ENCODE results near the gene NRF1. TPM values are rescaled to one million over a fixed set of nuclear protein-coding genes. Genes with fewer than 3 reads are reported as not detected.

NRF1 gene
- polyA plus RNA-seq, 4 donors = 7.6 to 15.6 (median 9.3) TPM

DNA sequence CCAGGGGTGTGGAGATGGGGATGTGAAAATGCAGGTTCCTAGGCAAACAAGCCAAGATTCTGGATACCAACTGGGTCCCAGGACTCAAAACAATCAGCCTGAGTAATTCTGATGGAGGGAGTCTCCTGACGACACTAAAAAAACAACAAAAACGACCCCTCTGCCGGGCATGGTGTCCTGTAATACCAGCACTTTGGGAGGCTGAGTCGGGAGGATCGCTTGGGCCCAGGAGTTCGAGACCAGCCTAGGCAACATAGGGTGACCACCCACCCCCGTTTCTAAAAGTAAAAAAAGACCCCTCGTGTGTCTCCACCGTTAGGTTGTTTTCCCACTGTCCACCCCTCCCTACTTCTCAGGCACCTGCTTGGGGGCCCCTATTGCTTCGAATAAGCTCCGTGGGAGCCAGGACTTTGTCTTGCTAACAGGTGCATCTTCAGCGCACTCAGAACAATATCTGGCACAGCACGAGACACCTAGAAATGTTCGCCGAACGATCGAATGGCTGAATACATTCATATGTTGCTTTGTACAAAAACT lies 743 bp upstream of the NRF1 start:
- Histone ChIP-seq H3K36me3 (ENCODE audit: control insufficient read depth in 3 of 3, insufficient read depth in 2 of 3, low read depth in 1 of 3, low read length in 3 of 3) (peaks cover 0 to 15% (median 0%) of the 10 kb centered on the region in 3 donors), H3K27ac (ENCODE audit: low read depth in 1 of 3, low read length in 2 of 3) (peak overlapping the region; percentile 93 to 99 (median 94)), H3K4me1 (ENCODE audit: control insufficient read depth in 3 of 3, insufficient read depth in 2 of 3, low read depth in 1 of 3, low read length in 2 of 3) (peaks cover 2 to 9% (median 2%) of the 10 kb centered on the region in 3 donors), H3K27me3 (ENCODE audit: control insufficient read depth in 3 of 3, insufficient read depth in 3 of 3, low read length in 3 of 3) (no peaks in the 10 kb centered on the region), H3K9me3 (ENCODE audit: control insufficient read depth in 2 of 2, insufficient read depth in 1 of 2, low read depth in 1 of 2, low read length in 1 of 2) (no peaks in the 10 kb centered on the region), H3K4me3 (ENCODE audit: low read depth in 1 of 3, low read length in 3 of 3) (peak overlapping the region; percentile 88 to 94 (median 93))
- FAIRE-seq (no peak), DNase-seq (no peak)
- WGBS, 3 donors = 5 to 8% (median 6%) methylated on average over 17 of the region's 17 CpGs

DNA sequence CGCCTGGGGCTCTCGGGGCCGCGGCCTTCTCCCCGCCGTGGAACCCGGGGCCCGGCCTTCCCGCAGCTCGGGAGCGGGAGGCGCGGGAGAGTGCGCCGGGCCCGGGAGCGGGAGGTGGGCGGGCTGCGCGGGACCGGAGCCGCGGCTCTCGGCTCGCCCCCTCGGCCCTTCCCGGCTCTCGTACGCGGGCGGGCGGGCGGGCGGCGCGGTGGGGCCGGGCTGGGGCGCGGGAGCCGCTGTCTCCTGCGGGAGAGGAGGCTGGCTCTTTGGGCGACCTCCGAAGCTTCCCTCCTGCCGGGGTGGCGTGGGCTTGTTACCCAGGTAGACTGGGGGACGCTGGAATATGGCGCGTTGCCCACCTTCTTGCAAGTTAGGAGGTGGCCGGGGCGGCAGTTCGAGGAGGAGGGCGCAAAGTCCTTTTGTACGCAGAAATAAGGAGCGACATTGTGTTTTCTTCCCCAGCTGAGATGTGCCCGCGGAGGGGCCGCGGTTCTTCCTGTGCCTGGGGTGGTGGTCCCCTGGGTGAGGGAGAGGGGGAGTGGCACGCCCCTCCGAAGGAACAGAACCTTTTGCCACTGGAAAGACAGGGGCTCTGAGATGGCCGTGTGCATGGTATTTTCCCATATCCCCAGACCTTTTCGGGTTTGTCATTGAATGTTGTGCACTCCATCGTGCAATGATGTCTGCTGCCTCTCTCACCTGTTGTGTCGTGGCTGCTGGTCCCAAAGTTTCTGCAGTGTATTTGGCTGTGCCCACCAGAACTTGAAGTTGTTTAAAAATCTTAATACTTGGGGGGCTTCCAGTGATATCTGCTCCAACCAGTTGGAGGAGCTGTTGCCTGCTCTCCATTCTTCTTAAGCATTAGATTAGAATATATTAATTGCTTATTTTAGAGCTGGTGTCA lies 844 bp downstream of the NRF1 start:
- peaks cover 0 to 15% (median 0%) of the 10 kb centered on the region in 3 donors for H3K36me3 ChIP-seq (ENCODE audit: control insufficient read depth in 3 of 3, insufficient read depth in 2 of 3, low read depth in 1 of 3, low read length in 3 of 3)
- WGBS, 3 donors = 0 to 1% (median 0%) methylated on average over 38 to 64 of the region's 64 CpGs
- H3K27me3 ChIP-seq (ENCODE audit: control insufficient read depth in 3 of 3, insufficient read depth in 3 of 3, low read length in 3 of 3) = no peaks in the 10 kb centered on the region
- no peaks in the 10 kb centered on the region for H3K9me3 ChIP-seq (ENCODE audit: control insufficient read depth in 2 of 2, insufficient read depth in 1 of 2, low read depth in 1 of 2, low read length in 1 of 2)
- no peak for FAIRE-seq
- DNase-seq = peak; percentile 36 to 75
- peak overlapping the region; percentile 93 to 99 (median 94) for H3K27ac ChIP-seq (ENCODE audit: low read depth in 1 of 3, low read length in 2 of 3)
- peaks cover 2 to 9% (median 2%) of the 10 kb centered on the region in 3 donors for H3K4me1 ChIP-seq (ENCODE audit: control insufficient read depth in 3 of 3, insufficient read depth in 2 of 3, low read depth in 1 of 3, low read length in 2 of 3)
- peak overlapping the region; percentile 88 to 97 (median 94) for H3K4me3 ChIP-seq (ENCODE audit: low read depth in 1 of 3, low read length in 3 of 3)

DNA sequence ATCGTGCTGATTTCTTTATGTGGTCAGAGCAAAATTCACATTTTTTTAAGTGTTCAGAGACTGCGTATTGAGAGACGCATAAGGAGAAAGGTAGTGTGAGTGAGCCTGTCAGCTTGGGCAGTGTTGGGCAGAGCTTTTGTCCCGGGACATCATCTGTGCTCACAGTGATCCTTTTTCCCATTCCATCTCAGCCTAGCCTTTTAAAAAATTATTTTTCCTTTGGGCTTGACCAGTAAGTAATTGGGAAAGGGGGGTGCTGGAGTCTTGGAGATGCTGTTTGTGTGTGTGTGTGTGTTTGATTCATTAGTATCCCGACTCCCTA lies 1.5 kb downstream of the NRF1 start:
- DNase-seq = no peak
- 6 to 17% (median 11%) methylated on average over 5 of the region's 5 CpGs for WGBS, 3 donors
- peak overlapping the region in 2 of 3 donors; percentile 94 to 97 for H3K4me3 ChIP-seq (ENCODE audit: low read depth in 1 of 3, low read length in 3 of 3)
- H3K27ac ChIP-seq (ENCODE audit: low read depth in 1 of 3, low read length in 2 of 3) = peak overlapping the region in 1 of 3 donors; percentile 92
- no peaks in the 10 kb centered on the region for H3K9me3 ChIP-seq (ENCODE audit: control insufficient read depth in 2 of 2, insufficient read depth in 1 of 2, low read depth in 1 of 2, low read length in 1 of 2)
- H3K27me3 ChIP-seq (ENCODE audit: control insufficient read depth in 3 of 3, insufficient read depth in 3 of 3, low read length in 3 of 3) = no peaks in the 10 kb centered on the region
- peaks cover 2 to 9% (median 4%) of the 10 kb centered on the region in 3 donors for H3K4me1 ChIP-seq (ENCODE audit: control insufficient read depth in 3 of 3, insufficient read depth in 2 of 3, low read depth in 1 of 3, low read length in 2 of 3)
- peaks cover 0 to 10% (median 0%) of the 10 kb centered on the region in 3 donors for H3K36me3 ChIP-seq (ENCODE audit: control insufficient read depth in 3 of 3, insufficient read depth in 2 of 3, low read depth in 1 of 3, low read length in 3 of 3)
- no peak for FAIRE-seq

DNA sequence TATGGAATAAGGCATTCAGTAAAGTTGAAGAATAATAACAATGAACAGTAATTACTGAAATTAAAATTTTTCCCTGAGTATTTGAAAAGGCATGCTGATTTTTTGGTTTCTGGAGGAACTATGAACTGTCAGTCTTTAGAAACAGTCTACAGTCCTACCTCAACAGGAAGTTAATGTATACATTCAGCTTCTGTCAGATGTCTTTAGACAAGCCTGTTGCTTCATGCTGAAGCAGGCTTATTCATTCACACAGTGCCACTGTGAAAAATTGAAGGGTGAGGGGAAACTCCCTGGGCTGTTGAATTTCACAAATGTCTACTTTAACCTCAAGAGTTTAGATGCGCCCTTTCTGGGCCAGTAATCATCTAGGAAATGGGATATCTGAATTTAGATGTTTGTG lies 3.5 kb downstream of the NRF1 start:
- peaks cover 2 to 12% (median 4%) of the 10 kb centered on the region in 3 donors for H3K4me1 ChIP-seq (ENCODE audit: control insufficient read depth in 3 of 3, insufficient read depth in 2 of 3, low read depth in 1 of 3, low read length in 2 of 3)
- no peak for DNase-seq
- WGBS, 3 donors = 78 to 93% (median 79%) methylated on average over 1 of the region's 1 CpG
- H3K4me3 ChIP-seq (ENCODE audit: low read depth in 1 of 3, low read length in 3 of 3) = no peak overlapping the region
- no peak for FAIRE-seq
- H3K27ac ChIP-seq (ENCODE audit: low read depth in 1 of 3, low read length in 2 of 3) = no peak overlapping the region
- H3K27me3 ChIP-seq (ENCODE audit: control insufficient read depth in 3 of 3, insufficient read depth in 3 of 3, low read length in 3 of 3) = no peaks in the 10 kb centered on the region
- H3K9me3 ChIP-seq (ENCODE audit: control insufficient read depth in 2 of 2, insufficient read depth in 1 of 2, low read depth in 1 of 2, low read length in 1 of 2) = no peaks in the 10 kb centered on the region
- H3K36me3 ChIP-seq (ENCODE audit: control insufficient read depth in 3 of 3, insufficient read depth in 2 of 3, low read depth in 1 of 3, low read length in 3 of 3) = peaks cover 0 to 2% (median 0%) of the 10 kb centered on the region in 3 donors

DNA sequence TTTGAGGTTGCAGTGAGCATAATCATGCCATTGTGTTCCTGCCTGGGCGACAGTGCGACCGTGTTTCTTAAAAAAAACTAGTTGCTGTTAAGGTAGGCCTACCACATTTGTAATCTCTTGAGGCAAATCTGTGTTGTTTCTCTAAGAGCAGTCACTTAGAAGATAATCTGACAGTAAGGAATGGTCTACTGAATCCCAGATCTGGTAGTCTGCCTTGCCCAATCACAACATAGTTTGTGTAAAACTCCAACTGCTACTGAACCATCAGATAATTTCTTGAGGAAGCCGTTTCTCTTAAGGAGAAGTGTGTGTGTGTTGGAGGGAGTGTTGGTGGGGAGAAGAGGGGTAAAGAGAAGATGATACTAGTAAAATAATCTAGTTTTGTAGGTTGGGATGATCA lies 5.0 kb downstream of the NRF1 start:
- H3K36me3 ChIP-seq (ENCODE audit: control insufficient read depth in 3 of 3, insufficient read depth in 2 of 3, low read depth in 1 of 3, low read length in 3 of 3) = no peaks in the 10 kb centered on the region
- DNase-seq (no peak), FAIRE-seq (no peak)
- no peak overlapping the region for H3K4me3 ChIP-seq (ENCODE audit: low read depth in 1 of 3, low read length in 3 of 3)
- H3K27ac ChIP-seq (ENCODE audit: low read depth in 1 of 3, low read length in 2 of 3) = no peak overlapping the region
- no peaks in the 10 kb centered on the region for H3K9me3 ChIP-seq (ENCODE audit: control insufficient read depth in 2 of 2, insufficient read depth in 1 of 2, low read depth in 1 of 2, low read length in 1 of 2)
- no peaks in the 10 kb centered on the region for H3K27me3 ChIP-seq (ENCODE audit: control insufficient read depth in 3 of 3, insufficient read depth in 3 of 3, low read length in 3 of 3)
- peaks cover 0 to 13% (median 4%) of the 10 kb centered on the region in 3 donors for H3K4me1 ChIP-seq (ENCODE audit: control insufficient read depth in 3 of 3, insufficient read depth in 2 of 3, low read depth in 1 of 3, low read length in 2 of 3)
- WGBS, 3 donors = 74 to 78% (median 76%) methylated on average over 4 of the region's 4 CpGs

DNA sequence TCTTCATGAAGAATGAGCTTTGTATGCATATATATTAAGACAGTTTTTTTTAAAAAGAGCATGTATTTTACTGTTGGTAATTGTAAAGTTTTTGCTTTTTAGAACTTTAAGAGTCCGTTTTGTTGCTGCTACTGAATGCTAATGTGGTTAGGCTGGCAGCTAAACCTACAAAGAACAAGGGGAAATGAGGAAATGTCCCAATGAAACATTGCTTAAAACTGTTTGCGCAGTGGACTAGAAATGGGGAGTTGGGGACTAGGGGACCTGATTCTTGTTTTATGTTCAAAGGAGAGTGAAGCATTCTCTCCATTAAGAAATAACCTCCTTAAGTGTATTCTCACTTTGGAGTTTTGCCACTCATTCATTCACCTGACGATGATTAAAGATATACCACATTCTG lies 5.7 kb downstream of the NRF1 start:
- H3K27ac ChIP-seq (ENCODE audit: low read depth in 1 of 3, low read length in 2 of 3) = no peak overlapping the region
- no peaks in the 10 kb centered on the region for H3K27me3 ChIP-seq (ENCODE audit: control insufficient read depth in 3 of 3, insufficient read depth in 3 of 3, low read length in 3 of 3)
- 83 to 91% (median 88%) methylated on average over 3 of the region's 3 CpGs for WGBS, 3 donors
- H3K4me1 ChIP-seq (ENCODE audit: control insufficient read depth in 3 of 3, insufficient read depth in 2 of 3, low read depth in 1 of 3, low read length in 2 of 3) = peaks cover 0 to 13% (median 4%) of the 10 kb centered on the region in 3 donors
- FAIRE-seq (no peak), DNase-seq (no peak)
- H3K4me3 ChIP-seq (ENCODE audit: low read depth in 1 of 3, low read length in 3 of 3) = no peak overlapping the region
- H3K36me3 ChIP-seq (ENCODE audit: control insufficient read depth in 3 of 3, insufficient read depth in 2 of 3, low read depth in 1 of 3, low read length in 3 of 3) = no peaks in the 10 kb centered on the region
- no peaks in the 10 kb centered on the region for H3K9me3 ChIP-seq (ENCODE audit: control insufficient read depth in 2 of 2, insufficient read depth in 1 of 2, low read depth in 1 of 2, low read length in 1 of 2)

DNA sequence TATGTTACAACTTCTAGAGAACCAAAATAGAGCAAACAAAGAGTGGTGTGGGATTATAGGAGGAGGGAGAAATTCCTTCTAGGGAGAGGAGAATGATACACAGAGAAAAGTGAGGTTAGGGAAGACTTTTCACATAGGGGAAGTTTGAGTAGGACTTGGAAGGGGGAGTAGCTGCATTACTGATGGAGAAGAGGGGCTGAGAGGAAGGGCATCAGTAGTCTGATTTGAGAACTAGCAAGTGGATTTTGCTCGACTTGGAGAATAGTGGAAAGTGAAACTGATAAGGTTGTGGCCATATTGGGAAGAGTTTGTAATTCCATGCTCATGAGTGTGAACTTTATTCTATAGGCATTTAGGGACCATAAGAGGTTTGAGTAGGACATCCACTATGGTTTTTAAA lies 6.1 kb downstream of the NRF1 start:
- FAIRE-seq = no peak
- Histone ChIP-seq H3K36me3 (ENCODE audit: control insufficient read depth in 3 of 3, insufficient read depth in 2 of 3, low read depth in 1 of 3, low read length in 3 of 3) (no peaks in the 10 kb centered on the region), H3K4me1 (ENCODE audit: control insufficient read depth in 3 of 3, insufficient read depth in 2 of 3, low read depth in 1 of 3, low read length in 2 of 3) (peaks cover 0 to 13% (median 4%) of the 10 kb centered on the region in 3 donors), H3K4me3 (ENCODE audit: low read depth in 1 of 3, low read length in 3 of 3) (no peak overlapping the region), H3K27me3 (ENCODE audit: control insufficient read depth in 3 of 3, insufficient read depth in 3 of 3, low read length in 3 of 3) (no peaks in the 10 kb centered on the region), H3K27ac (ENCODE audit: low read depth in 1 of 3, low read length in 2 of 3) (no peak overlapping the region), H3K9me3 (ENCODE audit: control insufficient read depth in 2 of 2, insufficient read depth in 1 of 2, low read depth in 1 of 2, low read length in 1 of 2) (no peaks in the 10 kb centered on the region)
- 3 to 26% (median 19%) methylated on average over 1 of the region's 1 CpG for WGBS, 3 donors
- peak in 1 of 2 donors; percentile 13 for DNase-seq

DNA sequence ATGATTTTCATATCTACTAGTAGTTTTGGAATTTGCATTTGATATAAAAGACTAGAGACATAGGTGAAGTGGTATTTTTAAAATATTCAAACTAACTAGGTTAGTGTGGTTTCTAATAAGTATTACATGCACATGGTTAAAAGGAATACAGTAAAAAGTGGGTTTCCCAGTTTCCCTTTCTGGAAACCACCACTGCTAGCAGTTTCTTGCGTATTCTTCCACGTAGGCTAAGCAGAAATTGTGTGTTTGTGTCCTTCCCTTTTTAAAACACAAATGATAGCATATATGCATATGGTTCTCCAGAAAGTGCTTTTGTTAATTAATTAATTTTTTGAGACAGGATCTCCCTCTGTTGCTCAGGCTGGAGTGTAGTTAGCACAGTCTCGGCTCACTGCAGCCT lies 15.4 kb downstream of the NRF1 start:
- peaks cover 0 to 3% (median 0%) of the 10 kb centered on the region in 3 donors for H3K36me3 ChIP-seq (ENCODE audit: control insufficient read depth in 3 of 3, insufficient read depth in 2 of 3, low read depth in 1 of 3, low read length in 3 of 3)
- FAIRE-seq (no peak), DNase-seq (no peak)
- 84 to 93% (median 87%) methylated on average over 3 of the region's 3 CpGs for WGBS, 3 donors
- no peak overlapping the region for H3K4me3 ChIP-seq (ENCODE audit: low read depth in 1 of 3, low read length in 3 of 3)
- no peaks in the 10 kb centered on the region for H3K27me3 ChIP-seq (ENCODE audit: control insufficient read depth in 3 of 3, insufficient read depth in 3 of 3, low read length in 3 of 3)
- H3K4me1 ChIP-seq (ENCODE audit: control insufficient read depth in 3 of 3, insufficient read depth in 2 of 3, low read depth in 1 of 3, low read length in 2 of 3) = no peaks in the 10 kb centered on the region
- H3K27ac ChIP-seq (ENCODE audit: low read depth in 1 of 3, low read length in 2 of 3) = no peak overlapping the region
- H3K9me3 ChIP-seq (ENCODE audit: control insufficient read depth in 2 of 2, insufficient read depth in 1 of 2, low read depth in 1 of 2, low read length in 1 of 2) = no peaks in the 10 kb centered on the region
